Choroid plexus epithelial cell (primary cell): ENCODE data around the gene LRRC10B.

ENCODE experiments used
- DNase-seq: peaks from one replicate; pipeline ENCODE4 v3.0.0-alpha.2; 2010; ENCODE audit warnings: low read depth
- H3K4me3 ChIP-seq: 2 replicates; pipeline ENCODE4 v1.5.1; 2011; ENCODE audit warnings: low read depth, mild to moderate bottlenecking, control low read depth, low read length, moderate library complexity
- CTCF ChIP-seq: conservative IDR thresholded peaks from 2 replicates; pipeline ENCODE4 v1.5.1; 2011; ENCODE audit warnings: low read depth, mild to moderate bottlenecking, control low read depth, inconsistent platforms, low read length, moderate library complexity

LRRC10B gene

DNA sequence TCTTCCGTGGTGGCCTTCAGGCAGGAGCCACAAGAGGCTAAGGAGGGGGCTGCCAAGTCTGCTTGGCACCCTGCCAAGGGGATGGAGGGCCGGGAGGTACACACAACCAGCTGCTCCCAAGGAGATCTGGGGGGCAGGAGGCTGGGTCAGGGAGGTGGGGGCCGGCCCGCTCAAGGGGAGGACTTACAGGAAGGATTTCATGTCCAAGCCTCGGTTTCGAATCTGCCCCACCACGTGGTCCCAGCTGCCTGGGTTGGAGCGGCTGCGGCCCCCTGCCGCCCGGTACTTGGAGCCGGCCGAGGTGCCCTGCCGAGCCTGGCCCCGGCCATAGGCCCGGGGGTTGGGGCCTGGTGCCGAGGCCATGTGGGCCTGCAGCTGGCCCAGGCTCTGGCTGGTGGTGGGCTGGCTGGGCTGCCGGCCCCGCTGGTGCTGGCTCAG, 33.5 kb downstream of the LRRC10B start:
- H3K4me3 ChIP-seq = no peak overlapping the region
- peak; percentile 22 for DNase-seq
- no peak for TF ChIP-seq CTCF

DNA sequence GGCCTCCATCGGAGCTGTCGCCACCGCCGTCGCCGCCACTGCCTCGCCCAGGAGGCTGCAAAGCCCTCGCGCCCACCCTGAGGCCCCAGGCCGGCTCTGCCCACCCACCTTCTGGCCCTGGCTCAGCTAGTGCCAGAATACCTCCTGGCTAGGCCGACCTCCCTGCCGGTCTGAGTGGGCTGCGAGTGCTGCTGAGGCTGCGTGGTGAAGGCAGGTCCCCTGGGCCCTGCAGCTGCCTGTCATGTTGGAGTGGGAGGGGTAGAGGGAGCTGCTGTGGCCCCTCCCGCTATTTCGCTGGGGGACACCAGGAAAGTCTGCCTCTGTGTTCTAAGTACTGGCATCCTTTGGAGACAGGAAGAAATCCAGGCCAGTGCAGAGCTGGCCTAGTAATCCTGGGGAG, 34.2 kb downstream of the LRRC10B start:
- no peak for TF ChIP-seq CTCF
- DNase-seq = no peak
- no peak overlapping the region for H3K4me3 ChIP-seq

GRCh38 chr11:61543606-61544306, 35.2 kb downstream of the LRRC10B start:
- TF ChIP-seq CTCF = no peak
- H3K4me3 ChIP-seq = no peak overlapping the region
- peak; percentile 26 for DNase-seq

DNA sequence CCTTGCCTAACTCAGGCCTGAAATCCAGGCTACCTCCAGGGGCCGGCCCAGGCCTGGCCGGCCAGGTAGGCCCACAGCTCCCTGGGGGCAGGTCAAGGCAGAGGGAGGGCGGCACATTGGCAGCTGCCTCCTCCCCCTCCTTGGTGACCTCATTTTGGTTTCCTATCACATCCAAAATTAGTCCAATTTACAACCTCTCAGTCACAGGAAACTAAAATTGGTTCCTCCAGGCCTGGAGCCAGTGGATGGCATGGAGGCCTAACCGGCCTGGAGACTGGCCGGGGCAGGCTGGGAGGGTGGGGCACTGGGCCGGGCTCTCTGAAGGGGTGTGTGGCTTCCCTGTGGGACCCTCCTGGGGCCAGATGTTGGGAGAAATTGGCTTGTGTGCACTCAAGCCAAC, 35.9 kb downstream of the LRRC10B start:
- TF ChIP-seq CTCF = no peak
- H3K4me3 ChIP-seq = no peak overlapping the region
- no peak for DNase-seq

- peak; percentile 31 for DNase-seq
- no peak overlapping the region for H3K4me3 ChIP-seq
- TF ChIP-seq CTCF = peak; percentile 70
These were observed 36.8 kb downstream of the LRRC10B start for GRCh38 chr11:61545341-61545740.

- H3K4me3 ChIP-seq = no peak overlapping the region
- no peak for DNase-seq
- TF ChIP-seq CTCF = no peak
These were observed 37.4 kb downstream of the LRRC10B start for GRCh38 chr11:61545921-61546320.

GRCh38 chr11:61546663-61547062, 38.1 kb downstream of the LRRC10B start:
- TF ChIP-seq CTCF = no peak
- no peak for DNase-seq

More at GRCh38 chr11:61546663-61547062, 38.1 kb downstream of the LRRC10B start:
- H3K4me3 ChIP-seq = no peak overlapping the region
